NCI-H146 (cell line): ENCODE data around the gene SLC35E1.
"Not testable (repeated sequence)": the region's sequence is repeated elsewhere in the genome, so short reads cannot be mapped to it uniquely, and the experiment has no call there.

Experiments used
- DNase-seq: peaks from one replicate; lab custom pipeline; 2025; lab: John Stamatoyannopoulos, UW

Gene SLC35E1

GRCh38 chr19:16581145-16581970, 9.1 kb upstream of the SLC35E1 start:
- no peak for DNase-seq

- no peak for DNase-seq
These were observed 7.2 kb upstream of the SLC35E1 start for GRCh38 chr19:16579381-16579780.

GRCh38 chr19:16577531-16577985, 5.3 kb upstream of the SLC35E1 start:
- DNase-seq, result no peak

- DNase-seq, result no peak
These were observed 4.7 kb upstream of the SLC35E1 start for GRCh38 chr19:16576690-16577530.

- DNase-seq, result no peak
These were observed 3.9 kb upstream of the SLC35E1 start for GRCh38 chr19:16575861-16576689.

- no peak for DNase-seq
These were observed 3.1 kb upstream of the SLC35E1 start for GRCh38 chr19:16575282-16575681.

- no peak for DNase-seq
These were observed 1.7 kb upstream of the SLC35E1 start for GRCh38 chr19:16573925-16574324.

GRCh38 chr19:16573296-16573695, 1.1 kb upstream of the SLC35E1 start:
- DNase-seq, result no peak

GRCh38 chr19:16571822-16572331, 338 bp downstream of the SLC35E1 start:
- DNase-seq, result peak; percentile 63

- DNase-seq, result peak; percentile 28
These were observed 932 bp downstream of the SLC35E1 start for GRCh38 chr19:16571283-16571682.

GRCh38 chr19:16569609-16570320, 2.5 kb downstream of the SLC35E1 start:
- no peak for DNase-seq

GRCh38 chr19:16566702-16567101, 5.5 kb downstream of the SLC35E1 start:
- no peak for DNase-seq

GRCh38 chr19:16566161-16566560, 6.1 kb downstream of the SLC35E1 start:
- no peak for DNase-seq

- no peak for DNase-seq
These were observed 7.4 kb downstream of the SLC35E1 start for GRCh38 chr19:16564842-16565241.

- no peak for DNase-seq
These were observed 9.6 kb downstream of the SLC35E1 start for GRCh38 chr19:16562608-16563025.

GRCh38 chr19:16561382-16561781, 10.8 kb downstream of the SLC35E1 start:
- no peak for DNase-seq

- no peak for DNase-seq
These were observed 12.4 kb downstream of the SLC35E1 start for GRCh38 chr19:16559780-16560276.

- DNase-seq, result no peak
These were observed 17.4 kb downstream of the SLC35E1 start for GRCh38 chr19:16554776-16555175.

- not testable (repeated sequence) for DNase-seq
These were observed 20.3 kb downstream of the SLC35E1 start for GRCh38 chr19:16551902-16552301.

- DNase-seq, result no peak
These were observed 23.3 kb downstream of the SLC35E1 start for GRCh38 chr19:16548956-16549355.
